Inflammatory macrophage (primary cell): ENCODE results near the gene FARP1.
A peak's percentile ranks its signal among the peaks of the same experiment; 100 is the strongest.

Experiments
- DNase-seq, 2 donors: peaks; one replicate each; pipeline ENCODE4 v3.0.0-alpha.2; 2020 to 2022

The FARP1 gene

GRCh38 chr13:98432638-98433037 lies 289.7 kb downstream of the FARP1 start:
- DNase-seq: no peak

- no peak for DNase-seq
Observed at GRCh38 chr13:98433654-98434053, 290.8 kb downstream of the FARP1 start.

GRCh38 chr13:98434060-98434459 lies 291.2 kb downstream of the FARP1 start:
- DNase-seq: no peak

GRCh38 chr13:98435376-98435775 lies 292.5 kb downstream of the FARP1 start:
- DNase-seq: no peak

- no peak for DNase-seq
Observed at GRCh38 chr13:98436233-98436910, 293.5 kb downstream of the FARP1 start.

- DNase-seq: no peak
Observed at GRCh38 chr13:98438246-98439125, 295.6 kb downstream of the FARP1 start.

DNA sequence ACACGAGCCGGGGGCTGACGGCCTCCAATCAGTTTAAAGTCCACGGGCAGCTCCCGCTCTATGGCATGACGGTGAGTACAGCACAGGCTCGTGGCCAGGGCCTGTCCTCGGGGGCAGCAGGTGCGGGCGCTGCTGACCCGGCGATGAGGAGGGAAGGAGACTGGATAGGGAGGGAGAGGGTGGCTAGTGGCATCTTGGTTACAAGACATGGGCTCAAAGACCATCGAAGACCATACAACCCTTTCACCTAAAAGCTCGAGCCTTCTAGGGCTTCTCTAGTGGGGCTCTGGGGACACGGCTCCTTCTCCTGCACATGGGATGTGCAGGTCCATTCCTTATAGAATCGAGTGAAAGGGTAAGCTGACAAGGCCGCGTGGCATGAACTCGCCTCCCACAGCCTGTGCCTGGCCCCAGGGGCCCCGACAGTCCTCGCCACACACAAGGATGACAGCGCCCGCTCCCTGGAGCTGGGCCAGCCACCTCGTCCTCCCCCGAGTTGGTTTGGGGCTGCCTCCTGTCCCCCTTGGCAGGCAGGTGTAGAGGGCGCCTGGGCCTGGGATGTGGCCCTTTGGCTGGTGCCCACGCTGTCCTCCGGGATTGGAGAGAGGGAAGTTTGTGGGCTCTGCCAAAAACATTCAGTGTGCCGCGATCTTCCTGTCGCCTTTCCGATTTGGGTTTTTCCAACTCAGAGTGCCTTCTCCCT lies 296.4 kb downstream of the FARP1 start:
- no peak for DNase-seq

DNA sequence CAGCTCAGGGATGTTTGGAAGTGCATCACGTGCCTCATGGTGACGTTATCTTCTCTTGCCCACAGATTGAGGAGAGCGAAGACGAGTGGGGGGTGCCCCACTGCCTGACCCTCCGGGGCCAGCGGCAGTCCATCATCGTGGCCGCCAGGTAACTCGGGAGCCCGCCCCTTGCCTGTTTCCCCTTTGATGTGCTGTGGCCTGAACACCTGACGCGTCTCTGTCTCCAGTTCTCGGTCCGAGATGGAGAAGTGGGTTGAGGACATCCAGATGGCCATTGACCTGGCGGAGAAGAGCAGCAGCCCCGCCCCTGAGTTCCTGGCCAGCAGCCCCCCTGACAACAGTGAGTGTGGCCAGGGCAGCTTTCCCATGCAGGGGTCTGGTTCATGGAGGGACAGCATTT lies 297.0 kb downstream of the FARP1 start:
- DNase-seq: no peak

GRCh38 chr13:98440390-98441055 lies 297.6 kb downstream of the FARP1 start:
- no peak for DNase-seq

- no peak for DNase-seq
Observed at GRCh38 chr13:98441056-98441676, 298.3 kb downstream of the FARP1 start.

GRCh38 chr13:98442391-98443230 lies 299.7 kb downstream of the FARP1 start:
- no peak for DNase-seq

- peak; percentile 11 to 60 for DNase-seq
Observed at GRCh38 chr13:98443329-98443728, 300.4 kb downstream of the FARP1 start.

DNA sequence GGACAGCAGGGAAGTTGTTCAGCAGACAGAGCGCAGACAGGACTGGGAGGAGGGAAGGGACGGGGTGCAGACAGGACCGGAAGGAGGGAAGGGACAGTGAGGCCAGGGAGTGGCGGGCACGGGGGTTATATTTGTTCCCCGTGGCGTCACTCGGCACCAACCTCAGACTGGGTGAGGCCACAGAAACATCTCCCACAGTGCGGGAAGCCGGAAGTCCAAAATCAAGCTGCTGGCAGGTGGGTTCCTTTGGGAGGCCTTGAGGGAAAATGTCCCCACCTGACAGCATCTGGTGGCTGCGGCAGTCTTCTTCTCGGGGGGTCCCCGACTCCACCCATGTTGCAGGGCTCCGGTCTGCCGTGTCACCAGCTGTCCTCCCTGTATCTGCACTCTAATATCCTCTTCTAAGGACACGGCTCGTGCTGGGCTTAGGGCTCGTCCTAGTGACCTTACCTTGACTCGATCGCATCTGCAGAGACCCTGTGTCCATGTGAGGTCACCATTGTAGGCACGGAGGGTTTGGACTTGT lies 301.0 kb downstream of the FARP1 start:
- no peak for DNase-seq

DNA sequence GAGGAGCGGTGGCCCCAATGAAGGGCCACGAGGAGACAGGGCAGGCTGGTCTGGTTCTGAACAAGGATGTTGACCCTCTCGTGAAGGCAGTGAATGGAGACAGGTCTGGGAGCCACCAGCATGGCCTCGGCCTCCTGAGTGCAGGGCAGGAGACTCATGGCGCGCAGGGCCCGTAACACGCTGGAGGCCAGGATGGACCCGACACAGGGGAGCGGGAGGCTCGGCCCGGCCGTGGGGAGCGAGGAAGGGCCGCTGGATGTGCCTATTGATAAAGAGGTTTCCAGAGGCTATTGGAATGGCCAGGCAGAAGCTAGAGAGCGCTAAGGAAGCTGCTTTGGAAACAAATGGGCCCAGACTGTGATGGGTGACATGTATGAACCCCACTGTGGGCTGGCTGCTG lies 301.5 kb downstream of the FARP1 start:
- DNase-seq: no peak

DNA sequence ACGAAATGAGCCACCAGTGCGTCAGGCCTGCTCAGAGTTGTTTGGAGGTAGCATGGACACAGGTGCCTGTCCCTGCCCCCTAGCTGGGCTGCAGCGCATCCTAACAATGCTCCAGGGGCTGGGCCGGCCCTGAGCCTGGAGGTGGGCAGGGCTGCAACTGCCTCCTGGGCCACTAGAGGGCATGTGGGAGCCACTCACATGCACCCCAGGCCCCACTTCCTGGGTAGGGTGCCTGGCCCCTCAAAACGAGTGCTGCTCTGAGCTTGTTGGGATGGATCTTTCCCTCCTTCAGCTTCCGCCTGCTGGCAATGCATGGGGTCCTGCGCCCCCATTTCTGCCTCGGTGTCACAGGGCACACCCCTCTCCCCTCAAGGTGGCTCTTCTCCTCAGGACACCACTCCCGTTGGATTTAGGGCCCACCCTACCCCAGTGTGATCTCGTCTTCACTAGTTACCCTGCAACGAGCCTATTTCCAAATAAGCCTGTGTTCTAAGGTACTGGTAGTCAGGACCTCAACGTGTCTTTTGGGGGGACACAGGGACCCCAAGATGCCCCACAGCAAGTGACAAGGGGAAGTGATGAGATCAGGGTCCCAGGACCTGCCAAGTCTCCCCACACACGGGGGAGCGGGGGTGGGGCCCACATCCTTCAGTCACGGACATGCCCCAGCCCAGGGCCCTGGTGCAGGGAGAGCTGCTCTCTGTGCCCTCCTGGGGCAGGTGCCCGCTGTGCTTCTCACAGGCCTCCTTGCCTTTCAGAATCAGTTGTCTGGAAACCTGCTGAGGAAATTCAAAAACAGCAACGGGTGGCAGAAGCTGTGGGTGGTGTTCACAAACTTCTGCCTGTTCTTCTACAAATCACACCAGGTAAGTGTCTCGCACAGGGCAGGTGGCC lies 302.7 kb downstream of the FARP1 start:
- peak; percentile 61 to 64 for DNase-seq

DNA sequence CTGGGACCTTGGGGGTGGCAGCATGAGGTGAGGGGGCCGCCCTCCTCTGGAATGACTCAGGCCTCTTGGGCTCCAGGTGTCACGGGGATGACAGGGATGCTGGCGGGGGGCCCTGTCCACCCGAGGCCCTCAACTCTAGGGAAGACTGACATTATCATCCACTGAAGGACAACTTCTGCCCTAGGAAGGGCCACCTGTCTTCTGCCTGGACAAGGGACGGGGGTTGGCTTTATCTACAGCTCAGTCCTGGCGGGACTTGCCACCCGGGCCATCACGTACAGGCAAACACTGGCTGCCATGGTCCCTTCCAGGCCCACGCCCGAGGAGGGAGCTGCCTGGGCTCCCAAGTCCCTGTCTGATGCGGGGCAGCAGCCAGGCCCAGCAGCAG lies 303.3 kb downstream of the FARP1 start:
- no peak for DNase-seq

- no peak for DNase-seq
Observed at GRCh38 chr13:98447130-98447529, 304.2 kb downstream of the FARP1 start.

- no peak for DNase-seq
Observed at GRCh38 chr13:98447881-98448641, 305.2 kb downstream of the FARP1 start.

DNA sequence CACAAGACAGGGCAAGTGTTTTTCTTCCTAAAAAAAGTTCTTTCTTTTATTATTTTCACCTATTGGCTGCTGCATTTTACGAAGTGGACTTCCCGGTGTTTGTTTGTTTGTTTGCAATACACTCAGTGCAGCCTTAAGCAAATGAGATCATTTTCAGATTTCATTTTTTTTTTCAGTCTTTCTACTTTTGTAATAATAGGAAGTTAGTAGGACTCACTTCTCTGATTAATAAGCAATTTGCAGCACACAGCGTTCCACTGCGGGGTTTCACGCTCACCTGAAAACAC lies 305.7 kb downstream of the FARP1 start:
- no peak for DNase-seq

GRCh38 chr13:98449273-98449672 lies 306.4 kb downstream of the FARP1 start:
- DNase-seq: no peak
